UCSD-AML1 (cell line): Measurements from ENCODE around the gene TDRD15.

Experiments
- DNase-seq: peaks from one replicate; lab custom pipeline; 2025; ENCODE audit not compliant: unreplicated experiment; lab: John Stamatoyannopoulos, UW

Gene TDRD15

DNA sequence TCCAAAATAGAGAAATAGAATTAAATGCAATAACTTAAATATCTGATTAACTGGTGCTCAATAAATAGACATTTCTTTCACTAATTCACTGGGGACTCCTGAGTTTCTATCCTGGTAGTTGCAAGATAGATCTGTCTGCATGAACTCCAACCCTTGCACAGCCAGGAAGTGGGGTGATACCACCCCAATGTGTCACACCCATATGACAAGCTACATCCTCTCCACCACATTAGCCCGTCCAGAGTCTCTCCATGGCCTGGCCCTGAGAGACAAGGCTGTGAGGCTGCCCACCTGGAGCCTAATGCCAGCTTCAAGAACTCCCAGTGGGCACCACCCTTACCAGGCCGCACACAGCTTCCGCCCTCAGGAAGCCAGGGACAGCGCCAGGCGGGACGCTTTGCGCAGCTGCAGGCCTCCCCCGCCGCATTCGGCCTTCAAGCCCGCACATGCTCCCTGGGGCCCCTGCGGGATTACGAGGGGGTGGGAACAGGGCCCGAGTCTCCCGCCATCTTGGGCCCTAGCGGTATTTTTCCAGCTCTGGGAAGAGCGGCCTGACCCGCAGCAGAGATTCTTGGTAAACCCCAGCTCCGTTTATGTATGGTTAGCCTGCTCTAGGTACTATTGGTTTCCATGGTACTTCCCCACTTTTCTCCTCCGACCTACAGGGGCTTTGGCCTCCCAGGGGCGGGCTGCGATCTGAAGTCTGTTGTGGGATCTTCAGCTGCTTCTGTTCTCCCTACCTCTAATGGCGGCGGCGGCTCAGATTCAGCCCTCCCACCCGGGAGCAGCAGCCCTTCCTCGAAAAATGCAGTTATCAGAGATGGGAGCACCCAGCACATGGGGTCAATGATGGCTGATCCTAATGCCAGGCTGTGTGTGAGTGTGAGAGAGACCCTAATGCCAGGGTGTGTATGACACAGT is at the start of gene TDRD15:
Gene TDRD15 (plus strand): TSS at position 496 of the 921 bp plus-strand sequence. CDS start 13,500 bp downstream, outside the sequence.
- no peak for DNase-seq

DNA sequence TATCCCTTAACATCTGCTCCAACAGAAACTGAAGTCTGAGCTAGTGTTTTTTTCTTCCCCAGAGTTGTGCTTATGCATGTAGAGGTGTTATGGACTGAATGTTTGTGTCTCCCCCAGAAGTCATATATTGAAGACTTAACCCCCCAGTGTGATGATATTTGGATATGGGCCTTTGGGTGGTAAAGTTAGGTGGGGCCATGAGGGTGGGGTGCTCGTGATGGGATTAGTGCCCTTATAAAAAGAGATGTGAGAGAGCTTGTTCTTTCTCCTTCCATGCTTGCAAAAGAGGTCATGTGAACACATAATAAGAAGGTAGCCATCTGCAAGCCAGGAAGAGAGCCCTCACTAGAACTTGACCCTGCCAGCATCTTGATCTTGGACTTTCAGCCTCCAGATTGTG is 45.5 kb upstream of the TDRD15 start:
- no peak for DNase-seq

DNA sequence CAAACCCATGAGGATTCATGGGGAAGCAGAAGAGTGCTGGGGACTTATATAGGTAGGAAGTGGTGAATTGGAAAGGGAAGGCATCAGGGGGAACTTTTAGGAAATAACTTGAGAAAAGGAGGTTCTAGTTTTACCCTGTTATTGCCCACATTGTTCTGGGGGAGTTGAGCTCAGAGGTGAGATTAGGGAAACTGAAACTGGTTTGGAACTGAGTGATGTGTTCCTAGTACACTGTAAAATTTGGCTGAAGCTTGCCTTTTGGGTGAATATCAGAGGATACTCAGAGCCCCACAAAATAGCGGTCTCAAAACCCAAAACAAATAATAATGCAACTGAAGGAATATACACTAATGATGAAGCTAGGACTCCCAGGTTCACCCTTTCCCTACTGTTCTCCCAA is 40.3 kb upstream of the TDRD15 start:
- no peak for DNase-seq

DNA sequence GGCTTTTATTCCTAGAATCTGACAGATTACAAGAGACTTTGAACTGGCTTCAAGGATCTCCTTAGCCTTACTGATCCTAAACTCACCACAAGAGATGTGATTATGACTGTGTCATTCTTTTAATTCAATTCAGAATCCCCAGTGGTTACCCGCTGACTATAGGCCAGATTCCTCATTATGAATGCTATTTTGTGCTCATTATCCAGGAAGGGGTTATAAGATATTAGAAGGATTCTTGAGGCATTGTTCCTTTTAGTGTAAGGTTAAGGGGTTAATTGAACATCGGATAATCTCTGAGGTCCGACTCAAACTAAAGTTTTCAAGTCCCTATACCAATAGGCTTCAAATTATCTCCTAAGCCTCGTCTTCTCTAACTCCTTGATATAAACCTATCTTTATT is 39.4 kb upstream of the TDRD15 start:
- no peak for DNase-seq

DNA sequence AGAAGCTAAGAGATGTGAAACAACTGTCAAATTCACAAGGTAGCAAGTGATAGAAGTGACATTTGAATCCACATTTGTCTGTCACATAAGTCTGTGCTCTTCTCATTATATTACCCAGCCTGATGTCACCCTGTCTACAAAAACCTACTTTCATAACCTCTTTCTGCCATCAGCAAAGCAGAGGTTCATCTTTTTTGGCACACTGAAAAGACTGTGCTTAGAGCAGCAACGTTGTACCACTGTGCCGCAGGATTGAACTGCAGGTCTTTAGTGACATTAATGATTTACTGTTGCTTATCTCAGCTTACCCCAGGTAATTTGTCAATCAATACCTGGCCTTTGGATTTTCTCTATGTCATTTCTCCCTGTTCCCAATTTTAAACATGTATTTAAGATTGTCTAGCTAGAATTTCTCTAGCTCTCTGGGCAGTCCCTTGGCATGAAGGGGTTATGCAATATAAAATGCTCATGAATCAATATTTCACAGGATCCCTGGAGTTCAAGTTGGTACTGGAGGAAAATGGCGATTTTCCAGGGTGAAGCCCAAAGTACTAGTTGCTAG is 31.4 kb upstream of the TDRD15 start:
- DNase-seq, result no peak

DNA sequence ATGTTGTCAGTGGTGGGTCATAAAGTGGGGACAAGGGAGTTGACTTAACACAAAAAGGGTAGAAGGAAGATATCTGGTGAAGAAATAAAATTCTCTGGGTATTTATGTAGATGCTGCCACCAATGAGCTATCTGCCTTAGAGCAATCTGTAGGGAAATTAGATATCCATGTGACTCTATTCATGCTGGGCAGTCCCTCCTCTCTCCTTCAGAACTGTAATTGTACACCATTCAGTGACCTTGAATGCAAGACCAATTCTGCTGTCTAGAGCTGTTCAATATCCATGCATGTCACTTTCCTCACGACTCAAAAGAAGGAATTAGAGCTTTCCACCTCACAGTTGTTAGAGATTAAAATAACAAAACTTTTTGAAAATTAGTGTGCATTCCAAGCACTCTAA is 28.6 kb upstream of the TDRD15 start:
- no peak for DNase-seq

DNA sequence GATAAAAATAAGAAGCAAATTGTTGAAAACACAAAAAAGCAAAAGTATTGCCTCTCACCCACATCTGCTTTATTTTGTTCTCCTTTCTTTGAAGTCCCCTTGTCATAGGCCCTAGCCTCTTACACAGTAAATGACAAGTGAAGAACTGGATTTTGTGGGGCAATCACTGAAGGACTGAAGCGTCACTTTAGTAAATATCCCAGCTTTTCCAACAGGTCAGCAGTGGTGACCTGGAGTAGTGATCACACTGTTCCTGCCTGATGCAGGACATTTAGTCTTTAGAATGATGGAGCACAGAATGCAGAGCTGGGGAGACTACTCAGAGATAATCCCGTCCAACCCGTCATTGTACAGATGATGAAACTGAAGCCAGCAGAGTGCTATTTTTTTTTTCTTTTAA is 28.1 kb upstream of the TDRD15 start:
- DNase-seq, result no peak

DNA sequence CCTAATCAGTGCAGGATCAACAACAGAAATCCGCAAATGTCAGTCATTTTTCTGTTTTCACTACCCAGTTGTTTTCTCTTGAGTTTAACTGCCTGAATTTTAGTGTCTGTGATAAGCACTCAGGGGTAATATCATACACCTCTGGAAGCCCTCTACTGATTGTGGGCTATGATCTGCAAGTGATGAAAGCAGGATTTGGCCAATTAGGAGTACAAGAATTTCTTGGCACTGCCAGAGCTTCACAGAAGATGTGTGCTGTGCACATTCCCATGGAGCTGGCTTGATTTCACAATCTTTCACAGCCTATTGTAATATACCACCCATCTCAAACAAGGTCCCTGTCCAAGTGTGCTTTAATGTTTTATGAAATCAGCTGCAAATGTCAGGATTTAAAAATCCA is 27.3 kb upstream of the TDRD15 start:
- no peak for DNase-seq

DNA sequence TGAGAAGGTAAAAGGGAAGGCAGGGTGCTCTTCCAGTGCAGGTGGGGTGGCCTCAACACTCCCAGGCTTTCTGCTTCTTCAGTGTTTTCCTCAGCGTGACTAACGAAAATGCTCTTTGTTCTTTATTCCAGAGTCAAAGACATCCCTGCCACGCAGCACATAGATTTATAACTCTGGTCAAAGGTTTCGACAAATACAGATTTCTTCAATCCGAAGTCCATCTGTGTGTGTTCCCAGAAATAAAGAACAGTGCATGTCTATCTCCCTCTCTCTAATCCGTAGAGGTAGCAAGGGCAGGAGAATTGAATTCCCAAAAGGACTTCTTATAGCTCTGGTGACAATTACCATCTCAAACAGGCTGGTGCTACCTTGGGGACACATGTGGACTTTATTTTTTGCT is 26.4 kb upstream of the TDRD15 start:
- no peak for DNase-seq

DNA sequence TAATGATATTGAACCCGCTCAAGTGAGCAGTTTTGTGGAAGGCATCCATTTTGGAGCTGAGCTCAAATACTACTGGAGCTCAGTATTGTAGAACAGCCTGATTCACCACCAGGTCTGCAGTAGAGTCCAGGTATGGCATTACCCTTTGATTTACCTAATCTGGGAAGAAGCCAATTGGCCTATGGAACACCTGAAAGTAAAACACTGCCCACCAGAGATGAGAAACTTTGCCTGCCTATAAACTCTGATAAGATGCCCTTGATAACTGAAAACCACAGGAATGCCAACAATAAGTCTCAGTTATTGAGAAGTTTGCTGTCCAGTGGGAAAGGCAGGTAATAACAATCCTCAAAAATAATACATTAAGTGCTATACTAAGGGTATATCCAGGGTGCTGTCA is 25.5 kb upstream of the TDRD15 start:
- DNase-seq, result no peak

DNA sequence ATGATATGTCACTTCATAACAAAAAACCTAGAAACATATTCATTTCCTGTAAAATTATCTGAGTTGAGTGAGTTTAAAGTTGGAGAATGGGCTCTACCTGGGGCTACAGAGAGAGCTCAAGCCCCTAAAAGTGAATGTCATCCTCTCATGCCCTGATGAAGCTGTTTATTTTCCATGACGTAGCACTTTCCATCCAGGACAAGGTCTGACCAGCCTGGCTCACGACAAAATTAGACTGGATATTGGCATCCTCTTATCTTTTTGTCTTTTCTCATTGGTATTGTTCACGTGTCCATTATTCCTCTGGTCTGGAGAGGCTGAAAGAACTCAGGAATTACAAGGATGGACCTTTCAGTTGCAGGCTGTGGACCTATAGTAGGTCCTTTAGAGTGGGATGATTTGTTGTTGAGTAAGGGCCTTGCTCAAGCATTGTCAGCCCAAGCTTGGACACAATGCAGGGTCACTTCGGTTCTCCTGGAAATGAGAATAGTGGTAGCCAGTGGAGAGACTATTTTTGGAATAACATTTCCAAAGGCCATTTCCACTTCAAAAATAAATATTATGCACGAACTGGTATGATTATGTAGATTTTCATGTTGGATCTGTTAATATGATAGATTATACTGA is 24.4 kb upstream of the TDRD15 start:
- no peak for DNase-seq

DNA sequence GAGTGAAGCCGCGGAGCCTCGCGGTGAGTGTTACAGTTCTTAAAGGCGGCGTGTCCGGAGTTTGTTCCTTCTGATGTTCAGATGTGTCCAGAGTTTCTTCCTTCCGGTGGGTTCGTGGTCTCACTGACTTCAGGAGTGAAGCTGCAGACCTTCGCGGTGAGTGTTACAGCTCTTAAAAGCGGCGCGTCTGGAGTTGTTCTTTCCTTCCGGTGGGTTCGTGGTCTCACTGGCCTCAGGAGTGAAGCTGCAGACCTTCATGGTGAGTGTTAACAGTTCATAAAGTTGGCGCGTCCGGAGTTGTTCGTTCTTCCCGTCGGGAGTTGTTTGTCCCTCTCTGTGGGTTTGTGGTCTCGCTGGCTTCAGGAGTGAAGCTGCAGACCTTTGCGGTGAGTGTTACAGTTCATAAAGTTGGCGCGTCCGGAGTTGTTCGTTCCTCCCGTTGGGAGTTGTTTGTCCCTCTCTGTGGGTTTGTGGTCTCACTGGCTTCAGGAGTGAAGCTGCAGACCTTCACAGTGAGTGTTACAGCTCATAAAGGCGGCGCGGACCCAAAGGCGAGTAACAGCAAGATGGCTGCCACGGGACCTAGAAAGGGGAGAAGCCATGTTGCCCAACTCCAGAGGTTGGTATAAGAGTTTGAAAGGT is 22.1 kb upstream of the TDRD15 start:
- peak; percentile 69 for DNase-seq

DNA sequence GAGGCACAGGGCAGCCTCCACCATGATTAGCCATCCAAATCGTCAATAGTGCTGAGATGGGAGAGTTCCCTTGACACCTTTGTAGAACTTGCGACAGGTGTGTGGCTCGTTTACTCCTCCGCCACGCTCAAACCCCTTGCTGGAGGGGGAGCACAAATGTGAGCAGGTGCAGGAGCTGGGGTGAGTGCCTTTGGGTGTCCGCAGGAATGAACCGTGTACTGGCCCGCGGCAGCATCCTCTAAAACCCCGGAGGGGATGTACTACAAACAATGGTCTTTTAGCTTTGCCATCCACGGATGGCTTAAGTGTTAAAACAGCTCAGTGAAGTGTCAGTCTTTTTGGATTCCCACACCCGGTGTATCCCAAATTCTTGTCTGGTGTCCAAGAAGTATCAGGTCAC is 21.4 kb upstream of the TDRD15 start:
- no peak for DNase-seq

DNA sequence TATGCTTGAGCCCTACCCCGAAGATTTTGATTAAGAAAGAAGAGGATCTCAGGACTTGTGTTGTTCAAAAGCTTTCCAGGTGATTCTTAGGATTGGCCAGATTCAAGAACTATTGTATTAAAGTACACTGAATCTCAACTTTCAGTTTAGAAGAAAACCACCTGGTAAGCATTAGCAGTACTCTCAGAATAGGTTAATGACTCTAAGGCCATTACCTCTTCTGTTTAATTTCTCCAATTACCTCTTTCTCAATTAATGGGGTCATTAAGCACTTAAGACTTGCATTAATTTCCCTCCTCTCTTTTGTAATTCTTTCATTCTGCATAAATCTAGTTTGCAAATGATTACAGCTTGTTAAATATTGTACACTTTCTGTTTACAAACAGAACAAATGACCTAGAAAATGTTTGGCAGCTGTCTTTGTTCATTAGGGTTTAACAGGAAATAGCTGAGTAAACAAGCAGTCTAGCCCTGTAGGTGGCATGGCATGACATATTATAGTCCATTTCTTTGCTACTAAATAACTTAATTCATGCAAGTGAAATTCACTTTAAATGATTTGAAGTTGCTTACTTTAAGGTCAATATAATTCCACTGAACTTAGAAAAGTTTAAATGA is 20.4 kb upstream of the TDRD15 start:
- DNase-seq, result no peak

DNA sequence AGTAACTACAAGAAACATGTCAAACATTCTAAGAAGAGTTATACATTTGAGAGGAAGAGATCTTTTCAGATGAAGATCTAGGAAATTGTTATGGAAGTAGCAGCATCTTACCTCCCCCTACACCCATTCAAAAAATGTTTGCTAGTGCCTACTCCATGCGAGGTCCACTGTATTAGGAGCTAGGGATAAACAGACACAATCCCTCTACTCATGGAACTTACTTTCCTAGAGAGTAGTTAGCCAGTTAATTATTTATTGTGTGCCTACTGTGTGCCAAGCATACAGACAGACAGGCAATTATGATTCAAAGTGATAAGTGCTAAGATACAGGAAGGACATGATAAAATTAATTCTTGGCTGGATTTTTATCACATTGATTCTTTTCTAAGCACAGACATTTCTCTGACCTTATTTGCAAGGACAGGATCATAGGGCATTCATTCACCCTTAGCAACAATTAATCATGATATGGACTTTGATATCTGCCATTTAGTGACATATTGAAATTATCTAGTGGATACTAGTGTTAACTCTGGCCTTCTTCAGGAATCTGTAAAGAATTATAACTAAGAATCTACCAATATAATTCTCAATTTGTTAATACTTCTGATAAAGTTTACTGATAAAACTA is 19.6 kb upstream of the TDRD15 start:
- DNase-seq, result no peak

DNA sequence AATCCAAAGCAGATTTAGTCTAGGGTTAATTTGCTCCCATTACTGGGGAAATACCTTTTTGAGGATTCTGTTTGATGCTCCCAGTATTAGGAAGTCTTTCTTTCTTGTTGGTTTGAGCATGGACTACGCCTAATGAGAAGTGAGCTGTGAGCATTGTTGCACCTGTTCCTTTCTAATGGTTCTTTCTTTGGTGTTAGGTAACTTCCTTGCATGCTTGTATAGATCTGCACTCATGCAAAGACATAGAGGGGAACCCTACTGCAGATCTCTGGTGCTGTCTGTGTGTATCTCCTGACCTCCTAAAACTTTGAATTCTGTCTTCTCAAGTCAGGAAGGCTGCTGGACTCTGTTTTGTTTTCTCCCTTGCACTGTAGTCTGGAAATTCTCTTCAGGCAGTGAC is 12.8 kb upstream of the TDRD15 start:
- DNase-seq, result no peak

DNA sequence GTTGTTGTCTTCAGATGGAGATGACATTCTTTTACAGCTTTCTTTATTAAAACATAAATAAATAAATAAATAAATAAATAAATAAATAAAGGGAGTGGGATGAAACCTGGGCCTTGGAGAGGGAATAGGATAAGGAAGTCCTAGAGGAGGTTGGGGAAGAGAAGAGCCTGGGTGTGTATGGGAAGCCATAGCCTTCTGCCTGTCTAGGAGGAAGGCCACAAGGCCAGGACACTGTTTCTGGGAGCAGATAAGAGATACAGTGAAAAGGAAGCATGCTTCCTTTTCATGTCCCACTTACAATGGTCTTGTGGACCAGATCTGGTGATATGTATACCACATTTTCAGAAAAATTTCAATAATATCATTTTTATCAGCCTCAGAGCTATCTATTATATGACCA is 6.1 kb upstream of the TDRD15 start:
- no peak for DNase-seq

DNA sequence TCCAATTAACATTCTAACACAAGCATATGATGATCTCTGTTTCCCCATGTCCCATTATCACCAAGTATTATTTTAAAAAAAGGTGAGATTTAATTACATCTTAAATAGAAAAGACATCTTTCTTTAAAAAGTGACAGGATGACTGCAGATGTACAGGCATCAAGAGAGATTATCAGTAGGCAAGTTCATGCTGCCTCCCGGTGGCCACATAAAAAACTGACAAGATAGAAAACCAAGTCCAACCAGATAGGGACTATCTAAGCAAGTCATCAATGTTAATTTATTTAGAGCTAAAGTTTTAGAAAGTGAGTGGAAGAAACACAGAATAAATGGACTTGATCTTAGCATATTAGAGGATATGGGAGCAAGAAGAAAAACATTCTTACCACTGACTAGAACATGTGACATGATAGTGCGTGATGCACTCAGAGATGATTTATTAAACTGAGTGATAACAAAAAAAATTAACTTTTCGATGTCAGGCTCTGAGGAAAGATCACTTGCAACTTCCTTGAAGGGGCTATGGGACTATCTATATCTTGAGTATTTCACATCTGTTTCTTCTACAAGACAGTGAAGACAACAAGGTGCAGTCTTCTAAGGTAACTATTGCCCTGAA is 5.4 kb upstream of the TDRD15 start:
- DNase-seq, result no peak

DNA sequence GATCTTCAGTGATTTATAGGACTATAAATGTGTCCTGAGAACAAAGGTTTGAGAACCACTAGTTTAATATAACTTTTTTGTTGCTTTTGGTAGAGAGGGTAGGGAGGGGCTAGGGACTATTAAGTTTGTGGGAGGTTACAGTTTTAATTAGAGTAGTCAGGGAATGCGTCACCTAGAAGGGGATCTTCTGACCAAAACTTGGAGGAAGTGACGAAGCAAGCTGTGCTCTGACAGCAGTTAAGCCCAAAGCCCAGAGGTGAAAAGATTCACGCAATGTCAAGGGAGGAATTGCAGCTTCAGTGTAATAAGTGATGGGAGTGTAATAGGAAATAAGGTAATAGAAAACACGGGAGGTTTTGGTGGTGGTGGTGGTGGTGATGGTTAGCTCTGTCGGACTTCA is 8.1 kb downstream of the TDRD15 start:
- DNase-seq, result no peak

DNA sequence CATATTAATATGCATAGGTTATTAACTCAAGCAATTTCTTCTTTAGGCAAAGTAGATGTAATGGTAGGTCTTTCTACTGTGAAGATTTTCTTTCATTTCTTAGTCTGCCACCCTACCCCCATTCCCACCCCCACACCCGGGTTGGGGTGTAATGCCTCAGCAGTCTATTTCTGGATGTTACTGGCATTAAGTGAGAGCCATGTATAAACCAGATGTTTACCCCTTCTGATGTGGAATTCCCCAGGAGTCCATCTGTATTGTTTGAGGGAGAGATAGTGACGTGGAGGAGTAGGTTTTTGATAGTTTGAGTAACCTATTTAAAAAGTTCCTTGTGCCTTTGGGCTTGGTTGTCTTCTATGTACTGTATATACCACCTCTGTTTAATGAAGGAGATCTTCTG is 11.8 kb downstream of the TDRD15 start:
- no peak for DNase-seq
